ENCODE measurements around the gene VWA5B1.

- no peak for TF ChIP-seq POLR2A (IDR thresholded peaks at IDR 0.05; ENCODE audit: control extremely low read depth in 1 of 2, low read depth in 2 of 2, low read length in 2 of 2)
- no peak for TF ChIP-seq SIX5 (IDR thresholded peaks at IDR 0.05; ENCODE audit: low read depth, low read length)
Measured at GRCh38 chr1:20367116-20367585, 76.5 kb downstream of the VWA5B1 start.

All from H1 (cell line).